GM23338 (cell line): ENCODE results near the gene PDZK1IP1. TPM values are rescaled to one million over a fixed set of nuclear protein-coding genes. Genes with fewer than 3 reads are reported as not detected.
"Not testable (repeated sequence)": the region's sequence is repeated elsewhere in the genome, so short reads cannot be mapped to it uniquely, and the experiment has no call there.

Experiments used
- ATAC-seq: fragments of 200-7000 bp; cut with Tn5 transposase; 3 replicates; pipeline ENCODE4 v1.9.1; 2020
- DNase-seq: peaks from one replicate; pipeline ENCODE4 v3.0.0-alpha.2; 2015; ENCODE audit warnings: low spot score
- H2AFZ ChIP-seq: fragments of 200-600 bp; sonication (generic); 2 replicates; pipeline ENCODE4 v1.8.0; 2016; ENCODE audit warnings: antibody characterized with exemption, mild to moderate bottlenecking, moderate library complexity
- H3F3A ChIP-seq: fragments of 200-600 bp; sonication (generic); replicated peaks from 2 replicates; pipeline ENCODE4 v1.8.0; 2017; ENCODE audit warnings: antibody characterized with exemption, mixed run types, low read depth
- H3K27ac ChIP-seq: fragments of 200-600 bp; sonication (generic); 2 replicates; pipeline ENCODE4 v1.6.1; 2016; ENCODE audit warnings: low read depth
- H3K27me3 ChIP-seq: fragments of 200-600 bp; sonication (generic); 2 replicates; pipeline ENCODE4 v1.8.0; 2016; ENCODE audit warnings: mild to moderate bottlenecking, mixed run types, moderate library complexity; ENCODE audit not compliant: insufficient read depth
- H3K36me3 ChIP-seq: fragments of 200-600 bp; sonication (generic); 2 replicates; pipeline ENCODE4 v1.8.0; 2016; ENCODE audit warnings: mild to moderate bottlenecking; ENCODE audit not compliant: insufficient read depth
- H3K4me1 ChIP-seq: fragments of 200-600 bp; sonication (generic); 2 replicates; pipeline ENCODE4 v1.8.0; 2016; ENCODE audit warnings: mild to moderate bottlenecking, moderate library complexity; ENCODE audit not compliant: insufficient read depth
- H3K4me2 ChIP-seq: fragments of 200-600 bp; sonication (generic); 2 replicates; pipeline ENCODE4 v1.7.1; 2017; ENCODE audit warnings: mixed run types
- H3K4me3 ChIP-seq: fragments of 200-600 bp; sonication (generic); 2 replicates; pipeline ENCODE4 v1.6.1; 2016; ENCODE audit warnings: mixed run types
- H3K79me2 ChIP-seq: fragments of 200-600 bp; sonication (generic); replicated peaks from 2 replicates; pipeline ENCODE4 v1.8.0; 2017; ENCODE audit warnings: mild to moderate bottlenecking; ENCODE audit not compliant: insufficient read depth
- H3K9me2 ChIP-seq: fragments of 200-600 bp; sonication (generic); 2 replicates; pipeline ENCODE4 v1.8.0; 2017; ENCODE audit not compliant: insufficient read depth
- H4K20me1 ChIP-seq: fragments of 200-600 bp; sonication (generic); replicated peaks from 2 replicates; pipeline ENCODE4 v1.8.0; 2017; ENCODE audit warnings: mild to moderate bottlenecking; ENCODE audit not compliant: insufficient read depth
- H3K27ac Mint-ChIP-seq: 2 replicates; pipeline ENCODE4 v1.8.0; 2020; ENCODE audit warnings: inconsistent platforms, mild to moderate bottlenecking, moderate library complexity, mixed read lengths
- H3K27me3 Mint-ChIP-seq: 3 replicates; pipeline ENCODE4 v1.8.0; 2022; ENCODE audit warnings: low read depth, mild to moderate bottlenecking, moderate library complexity, mixed read lengths, inconsistent platforms; ENCODE audit not compliant: insufficient read depth, poor library complexity
- H3K36me3 Mint-ChIP-seq: 3 replicates; pipeline ENCODE4 v1.8.0; 2021; ENCODE audit warnings: low read depth, mild to moderate bottlenecking, inconsistent platforms, moderate library complexity, mixed read lengths
- H3K4me1 Mint-ChIP-seq: 3 replicates; pipeline ENCODE4 v1.8.0; 2020; ENCODE audit warnings: mild to moderate bottlenecking, inconsistent platforms, mixed read lengths
- H3K4me3 Mint-ChIP-seq: 3 replicates; pipeline ENCODE4 v1.8.0; 2021; ENCODE audit warnings: moderate library complexity, mild to moderate bottlenecking, inconsistent platforms, mixed read lengths
- H3K9me3 Mint-ChIP-seq: 3 replicates; pipeline ENCODE4 v1.8.0; 2020; ENCODE audit warnings: moderate library complexity, mild to moderate bottlenecking, inconsistent platforms, mixed read lengths
- CREB1 ChIP-seq: fragments of 250-450 bp; sonication (Bioruptor Pico); IDR thresholded peaks from 2 replicates; pipeline ENCODE4 v1.5.0; 2020; ENCODE audit warnings: low read depth, mild to moderate bottlenecking, moderate library complexity
- CTCF ChIP-seq, 2 experiments: fragments of 200-600 bp in 1 of 2; sonication (generic) in 1 of 2; conservative IDR thresholded peaks; 2 replicates each; pipeline versions ENCODE4 v1.5.1 to v1.6.1; 2016 to 2017; ENCODE audit warnings: antibody characterized with exemption in 2 of 2, low read depth in 2 of 2, mild to moderate bottlenecking in 2 of 2, moderate library complexity in 1 of 2
- EZH2phosphoT487 ChIP-seq: fragments of 200-600 bp; sonication (generic); IDR thresholded peaks from one replicate; pipeline ENCODE4 v1.8.1; 2018; ENCODE audit warnings: antibody characterized with exemption; ENCODE audit not compliant: unreplicated experiment
- JUNB ChIP-seq: IDR thresholded peaks from one replicate; pipeline ENCODE4 v1.6.1; 2016; ENCODE audit warnings: antibody characterized with exemption; ENCODE audit not compliant: unreplicated experiment
- NANOG ChIP-seq: IDR thresholded peaks from 2 replicates; pipeline ENCODE4 v1.6.1; 2016; ENCODE audit warnings: antibody characterized with exemption, borderline replicate concordance
- POLR2AphosphoS5 ChIP-seq: IDR thresholded peaks from 2 replicates; pipeline ENCODE4 v1.6.1; 2016; ENCODE audit warnings: antibody characterized with exemption, low read depth
- REST ChIP-seq: IDR thresholded peaks from one replicate; pipeline ENCODE4 v1.6.1; 2018; ENCODE audit warnings: antibody characterized with exemption; ENCODE audit not compliant: unreplicated experiment
- STAT1 ChIP-seq: IDR thresholded peaks from one replicate; pipeline ENCODE4 v1.6.1; 2016; ENCODE audit warnings: antibody characterized with exemption; ENCODE audit not compliant: unreplicated experiment
- ZNF331 ChIP-seq: fragments of 250-450 bp; sonication (Bioruptor Pico); IDR thresholded peaks from 2 replicates; pipeline ENCODE4 v1.5.0; 2020; ENCODE audit warnings: low read depth, mild to moderate bottlenecking, moderate library complexity
- polyA plus RNA-seq: library from polyadenylated mRNA; unstranded; fragments of >200 nt; fragmentation: Nextera tagmentation; extraction: Ambion mirVana; gene quantifications from 2 replicates; pipeline ENCODE4 v1.2.1, GENCODE V29; 2016
- total RNA-seq: library from RNA; depleted of rRNA; stranded (reverse); fragments of >200 nt; shearing (Covaris generic); gene quantifications from 2 replicates; pipeline ENCODE4 v1.2.3, GENCODE V29; 2014
- TF ChIP-seq, protein P1 (sequence below): fragments of 250-450 bp; sonication (Bioruptor Pico); IDR thresholded peaks from 2 replicates; pipeline ENCODE4 v1.5.0; 2020; ENCODE audit warnings: mild to moderate bottlenecking, moderate library complexity

PDZK1IP1 gene
- total and polyA plus RNA-seq, 2 experiments from 2014 or later, result not detected

DNA sequence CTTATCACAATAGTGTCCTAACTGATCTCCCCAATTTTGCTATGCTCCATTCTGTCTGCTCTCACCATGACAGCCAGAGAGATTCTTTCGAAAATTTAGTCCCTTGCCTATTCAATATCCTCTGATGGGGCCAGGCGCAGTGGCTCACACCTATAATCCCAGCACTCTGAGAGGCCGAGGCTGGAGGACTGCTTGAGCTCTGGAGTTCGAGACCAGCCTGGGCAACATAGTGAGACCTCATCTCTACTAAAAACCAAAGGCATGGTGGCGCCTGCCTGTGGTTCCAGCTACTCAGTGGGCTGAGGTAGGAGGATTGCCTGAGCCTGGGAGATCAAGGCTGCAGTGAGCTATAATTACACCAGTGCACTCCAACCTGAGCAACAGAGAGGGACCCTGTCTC is 16.1 kb upstream of the PDZK1IP1 start:
- Histone ChIP-seq H3K4me1 (peaks cover 17% of the 10 kb centered on the region), H3K4me2 (no peak overlapping the region), H3K9me2 (0 out of 2 replicates have a peak, but pooled peaks cover 3% of the 10 kb centered on the region), H3K36me3 (no peaks in the 10 kb centered on the region), H3K79me2 (no peaks in the 10 kb centered on the region), H3K27ac (no peak overlapping the region), H3K27me3 (peaks cover 60% of the 10 kb centered on the region), H2AFZ (no peak overlapping the region), H3F3A (no peaks in the 10 kb centered on the region), H4K20me1 (no peaks in the 10 kb centered on the region), H3K4me3 (no peak overlapping the region)
- TF ChIP-seq POLR2AphosphoS5 (no peak), STAT1 (no peak), EZH2phosphoT487 (no peak), CREB1 (CRISPR knock-in tag) (no peak), CTCF (conservative IDR thresholded peaks at IDR 0.05; ENCODE audit: low read depth in 2 of 2) (no peak), JUNB (no peak), REST (no peak), ZNF331 (CRISPR knock-in tag) (no peak), NANOG (no peak)
- TF ChIP-seq, protein P1, sequence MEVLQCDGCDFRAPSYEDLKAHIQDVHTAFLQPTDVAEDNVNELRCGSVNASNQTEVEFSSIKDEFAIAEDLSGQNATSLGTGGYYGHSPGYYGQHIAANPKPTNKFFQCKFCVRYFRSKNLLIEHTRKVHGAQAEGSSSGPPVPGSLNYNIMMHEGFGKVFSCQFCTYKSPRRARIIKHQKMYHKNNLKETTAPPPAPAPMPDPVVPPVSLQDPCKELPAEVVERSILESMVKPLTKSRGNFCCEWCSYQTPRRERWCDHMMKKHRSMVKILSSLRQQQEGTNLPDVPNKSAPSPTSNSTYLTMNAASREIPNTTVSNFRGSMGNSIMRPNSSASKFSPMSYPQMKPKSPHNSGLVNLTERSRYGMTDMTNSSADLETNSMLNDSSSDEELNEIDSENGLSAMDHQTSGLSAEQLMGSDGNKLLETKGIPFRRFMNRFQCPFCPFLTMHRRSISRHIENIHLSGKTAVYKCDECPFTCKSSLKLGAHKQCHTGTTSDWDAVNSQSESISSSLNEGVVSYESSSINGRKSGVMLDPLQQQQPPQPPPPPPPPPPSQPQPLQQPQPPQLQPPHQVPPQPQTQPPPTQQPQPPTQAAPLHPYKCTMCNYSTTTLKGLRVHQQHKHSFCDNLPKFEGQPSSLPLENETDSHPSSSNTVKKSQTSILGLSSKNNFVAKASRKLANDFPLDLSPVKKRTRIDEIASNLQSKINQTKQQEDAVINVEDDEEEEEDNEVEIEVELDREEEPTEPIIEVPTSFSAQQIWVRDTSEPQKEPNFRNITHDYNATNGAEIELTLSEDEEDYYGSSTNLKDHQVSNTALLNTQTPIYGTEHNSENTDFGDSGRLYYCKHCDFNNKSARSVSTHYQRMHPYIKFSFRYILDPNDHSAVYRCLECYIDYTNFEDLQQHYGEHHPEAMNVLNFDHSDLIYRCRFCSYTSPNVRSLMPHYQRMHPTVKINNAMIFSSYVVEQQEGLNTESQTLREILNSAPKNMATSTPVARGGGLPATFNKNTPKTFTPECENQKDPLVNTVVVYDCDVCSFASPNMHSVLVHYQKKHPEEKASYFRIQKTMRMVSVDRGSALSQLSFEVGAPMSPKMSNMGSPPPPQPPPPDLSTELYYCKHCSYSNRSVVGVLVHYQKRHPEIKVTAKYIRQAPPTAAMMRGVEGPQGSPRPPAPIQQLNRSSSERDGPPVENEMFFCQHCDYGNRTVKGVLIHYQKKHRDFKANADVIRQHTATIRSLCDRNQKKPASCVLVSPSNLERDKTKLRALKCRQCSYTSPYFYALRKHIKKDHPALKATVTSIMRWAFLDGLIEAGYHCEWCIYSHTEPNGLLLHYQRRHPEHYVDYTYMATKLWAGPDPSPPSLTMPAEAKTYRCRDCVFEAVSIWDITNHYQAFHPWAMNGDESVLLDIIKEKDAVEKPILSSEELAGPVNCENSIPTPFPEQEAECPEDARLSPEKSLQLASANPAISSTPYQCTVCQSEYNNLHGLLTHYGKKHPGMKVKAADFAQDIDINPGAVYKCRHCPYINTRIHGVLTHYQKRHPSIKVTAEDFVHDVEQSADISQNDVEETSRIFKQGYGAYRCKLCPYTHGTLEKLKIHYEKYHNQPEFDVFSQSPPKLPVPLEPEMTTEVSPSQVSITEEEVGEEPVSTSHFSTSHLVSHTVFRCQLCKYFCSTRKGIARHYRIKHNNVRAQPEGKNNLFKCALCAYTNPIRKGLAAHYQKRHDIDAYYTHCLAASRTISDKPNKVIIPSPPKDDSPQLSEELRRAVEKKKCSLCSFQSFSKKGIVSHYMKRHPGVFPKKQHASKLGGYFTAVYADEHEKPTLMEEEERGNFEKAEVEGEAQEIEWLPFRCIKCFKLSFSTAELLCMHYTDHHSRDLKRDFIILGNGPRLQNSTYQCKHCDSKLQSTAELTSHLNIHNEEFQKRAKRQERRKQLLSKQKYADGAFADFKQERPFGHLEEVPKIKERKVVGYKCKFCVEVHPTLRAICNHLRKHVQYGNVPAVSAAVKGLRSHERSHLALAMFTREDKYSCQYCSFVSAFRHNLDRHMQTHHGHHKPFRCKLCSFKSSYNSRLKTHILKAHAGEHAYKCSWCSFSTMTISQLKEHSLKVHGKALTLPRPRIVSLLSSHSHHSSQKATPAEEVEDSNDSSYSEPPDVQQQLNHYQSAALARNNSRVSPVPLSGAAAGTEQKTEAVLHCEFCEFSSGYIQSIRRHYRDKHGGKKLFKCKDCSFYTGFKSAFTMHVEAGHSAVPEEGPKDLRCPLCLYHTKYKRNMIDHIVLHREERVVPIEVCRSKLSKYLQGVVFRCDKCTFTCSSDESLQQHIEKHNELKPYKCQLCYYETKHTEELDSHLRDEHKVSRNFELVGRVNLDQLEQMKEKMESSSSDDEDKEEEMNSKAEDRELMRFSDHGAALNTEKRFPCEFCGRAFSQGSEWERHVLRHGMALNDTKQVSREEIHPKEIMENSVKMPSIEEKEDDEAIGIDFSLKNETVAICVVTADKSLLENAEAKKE (CRISPR knock-in tag), result no peak
- DNase-seq (no peak), ATAC-seq (no peak)
- H3K4me1 Mint-ChIP-seq, result peaks cover 27% of the 10 kb centered on the region
- peaks cover 6% of the 10 kb centered on the region for H3K36me3 Mint-ChIP-seq
- H3K4me3 Mint-ChIP-seq, result no peak overlapping the region
- peaks cover 29% of the 10 kb centered on the region for H3K27me3 Mint-ChIP-seq
- no peak overlapping the region for H3K27ac Mint-ChIP-seq
- peaks cover 10% of the 10 kb centered on the region; the same call in 2 of the 3 replicates for H3K9me3 Mint-ChIP-seq

DNA sequence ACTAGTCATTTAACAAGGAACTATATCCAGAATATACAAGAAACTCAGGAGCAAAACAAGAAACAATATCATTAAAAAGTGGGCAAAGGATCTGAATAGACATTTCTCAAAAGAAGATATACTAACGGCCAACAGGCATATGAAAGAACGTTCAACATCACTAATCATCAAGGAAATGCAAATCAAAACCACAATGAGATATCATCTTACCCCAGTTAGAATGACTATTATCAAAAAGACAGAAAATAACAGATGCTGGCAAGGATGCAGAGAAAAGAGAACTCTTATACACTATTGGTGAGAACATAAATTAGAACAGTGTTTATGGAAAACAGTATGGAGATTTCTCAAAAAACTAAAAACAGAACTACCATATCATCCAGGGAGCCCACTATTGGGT is 13.7 kb upstream of the PDZK1IP1 start:
- H2AFZ ChIP-seq, H3K4me3 Mint-ChIP-seq, H3K79me2 ChIP-seq, H3K4me1 Mint-ChIP-seq, H3K36me3 Mint-ChIP-seq, H3K27ac ChIP-seq, H3K9me2 ChIP-seq, H3K4me3 ChIP-seq, DNase-seq, H3K36me3 ChIP-seq, H3F3A ChIP-seq, H4K20me1 ChIP-seq, H3K4me2 ChIP-seq, ATAC-seq, H3K27ac Mint-ChIP-seq, H3K9me3 Mint-ChIP-seq: not testable (repeated sequence)
- peaks cover 20% of the 10 kb centered on the region for H3K27me3 Mint-ChIP-seq
- Histone ChIP-seq H3K4me1 (peaks cover 10% of the 10 kb centered on the region), H3K27me3 (peaks cover 50% of the 10 kb centered on the region)
